SU-DHL-6 (cell line): Measurements from ENCODE around the gene NEGR1.

Experiments
- H2AFZ ChIP-seq: fragments of 200-600 bp; sonication (generic); 2 replicates; pipeline ENCODE4 v1.6.1; 2014; ENCODE audit warnings: low read depth, mild to moderate bottlenecking, moderate library complexity, mixed read lengths, antibody characterized with exemption, low read length; ENCODE audit not compliant: severe bottlenecking
- H3F3A ChIP-seq: fragments of 200-600 bp; shearing (Covaris generic); 2 replicates; pipeline ENCODE4 v1.6.0; 2016; ENCODE audit warnings: antibody characterized with exemption, mild to moderate bottlenecking; ENCODE audit not compliant: insufficient read depth
- H3K27ac ChIP-seq: fragments of 200-600 bp; sonication (generic); 2 replicates; pipeline ENCODE4 v1.5.1; 2016; ENCODE audit warnings: low read depth, mild to moderate bottlenecking, low read length, moderate library complexity, mixed read lengths
- H3K27me3 ChIP-seq: fragments of 200-600 bp; sonication (generic), shearing (Covaris generic); 2 replicates; pipeline ENCODE4 v1.6.0; 2014; ENCODE audit warnings: mild to moderate bottlenecking, low read length
- H3K36me3 ChIP-seq: fragments of 200-600 bp; sonication (generic); 2 replicates; pipeline ENCODE4 v1.6.1; 2014; ENCODE audit warnings: mild to moderate bottlenecking, low read length, mixed read lengths
- H3K4me2 ChIP-seq: fragments of 300-600, 200-600 bp; shearing (Covaris generic), sonication (generic); 2 replicates; pipeline ENCODE4 v1.6.0; 2014; ENCODE audit warnings: low read length, low read depth, mild to moderate bottlenecking; ENCODE audit not compliant: poor library complexity, severe bottlenecking
- H3K4me3 ChIP-seq: fragments of 200-600 bp; sonication (generic); 2 replicates; pipeline ENCODE4 v1.5.1; 2014; ENCODE audit warnings: antibody characterized with exemption, low read length, mild to moderate bottlenecking, mixed read lengths; ENCODE audit not compliant: insufficient read depth, poor library complexity, severe bottlenecking
- H3K79me2 ChIP-seq: fragments of 200-600 bp; sonication (generic); 2 replicates; pipeline ENCODE4 v1.6.1; 2014; ENCODE audit warnings: mild to moderate bottlenecking, low read length, moderate library complexity; ENCODE audit not compliant: insufficient read depth
- H3K9ac ChIP-seq: fragments of 200-600 bp; sonication (generic); 2 replicates; pipeline ENCODE4 v1.7.0; 2014; ENCODE audit warnings: mild to moderate bottlenecking, low read length
- H3K9me2 ChIP-seq: fragments of 200-600 bp; sonication (generic); replicated peaks from 2 replicates; pipeline ENCODE4 v1.6.1; 2014; ENCODE audit warnings: low read length; ENCODE audit not compliant: insufficient read depth
- H3K9me3 ChIP-seq: fragments of 200-600 bp; sonication (generic); 2 replicates; pipeline ENCODE4 v1.6.1; 2014; ENCODE audit warnings: low read length, mixed read lengths; ENCODE audit not compliant: insufficient read depth
- H4K20me1 ChIP-seq: fragments of 200-600 bp; sonication (generic); 2 replicates; pipeline ENCODE4 v1.6.1; 2014; ENCODE audit warnings: low read depth, mild to moderate bottlenecking, antibody characterized with exemption, low read length, moderate library complexity, mixed read lengths
- CTCF ChIP-seq: fragments of 200-600 bp; sonication (generic); IDR thresholded peaks from one replicate; pipeline ENCODE4 v1.5.1; 2017; ENCODE audit warnings: antibody characterized with exemption, mild to moderate bottlenecking, low read length, moderate library complexity; ENCODE audit not compliant: insufficient read depth, poor library complexity, severe bottlenecking
- EZH2phosphoT487 ChIP-seq: fragments of 200-600 bp; sonication (generic), shearing (Covaris generic); conservative IDR thresholded peaks from 2 replicates; pipeline ENCODE4 v1.6.1; 2018; ENCODE audit warnings: mild to moderate bottlenecking, antibody characterized with exemption, low read length, moderate library complexity, mixed read lengths

NEGR1 gene

GRCh38 chr1:72182859-72183258 lies 99.5 kb downstream of the NEGR1 start:
- TF ChIP-seq EZH2phosphoT487 (no peak), CTCF (no peak)
- Histone ChIP-seq H3K4me2 (no peak overlapping the region), H3K9ac (no peak overlapping the region), H3K27me3 (no peaks in the 10 kb centered on the region), H3K27ac (no peak overlapping the region), H3K36me3 (no peaks in the 10 kb centered on the region), H3K9me3 (no peaks in the 10 kb centered on the region), H4K20me1 (no peaks in the 10 kb centered on the region), H2AFZ (no peak overlapping the region), H3F3A (no peaks in the 10 kb centered on the region), H3K79me2 (no peaks in the 10 kb centered on the region), H3K4me3 (no peak overlapping the region), H3K9me2 (no peaks in the 10 kb centered on the region)

DNA sequence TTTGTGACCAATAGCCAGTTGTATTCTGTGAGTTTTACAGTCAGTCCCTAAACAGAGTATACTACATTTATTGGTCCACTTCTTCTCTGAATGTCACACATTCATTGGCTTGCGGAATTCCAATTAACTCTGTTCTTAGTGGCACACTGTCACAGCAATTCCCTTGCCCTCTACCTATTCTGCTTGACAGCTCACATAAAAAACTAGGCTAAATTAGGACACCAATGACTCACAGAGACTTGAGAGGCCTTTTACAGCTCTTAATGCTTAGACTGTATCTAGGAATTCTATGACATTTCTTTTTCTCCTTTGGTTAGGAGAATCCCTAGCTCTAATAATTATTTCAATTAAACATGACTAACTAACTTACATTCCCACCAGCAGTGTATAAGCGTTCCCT lies 104.1 kb downstream of the NEGR1 start:
- Histone ChIP-seq H3K9ac (no peak overlapping the region), H3F3A (no peaks in the 10 kb centered on the region), H3K4me3 (no peak overlapping the region), H4K20me1 (no peaks in the 10 kb centered on the region), H3K9me3 (no peaks in the 10 kb centered on the region), H3K27me3 (no peaks in the 10 kb centered on the region), H3K9me2 (no peaks in the 10 kb centered on the region), H3K27ac (no peak overlapping the region), H3K36me3 (no peaks in the 10 kb centered on the region), H2AFZ (no peak overlapping the region), H3K79me2 (no peaks in the 10 kb centered on the region), H3K4me2 (no peak overlapping the region)
- TF ChIP-seq CTCF (no peak), EZH2phosphoT487 (no peak)

DNA sequence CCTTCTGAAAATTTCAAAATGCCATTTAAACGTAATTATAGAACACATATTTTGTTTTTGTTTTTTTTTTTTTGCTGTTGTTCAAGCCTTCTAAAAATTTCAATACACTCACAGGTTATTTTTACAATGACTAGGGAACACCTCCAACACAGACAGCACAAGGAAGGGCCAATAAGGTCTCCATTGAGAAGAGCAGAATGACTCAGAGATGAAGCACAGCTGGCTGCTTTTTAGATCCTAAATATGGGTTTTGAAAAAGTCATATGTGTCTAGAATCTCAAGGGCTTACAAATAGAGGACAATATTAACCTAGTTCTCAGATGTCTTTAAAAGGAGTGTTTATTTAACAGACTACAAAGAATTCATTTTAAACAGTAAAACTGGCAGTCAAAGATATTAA lies 104.6 kb downstream of the NEGR1 start:
- no peaks in the 10 kb centered on the region for H3K27me3 ChIP-seq
- H3K4me2 ChIP-seq = no peak overlapping the region
- no peak overlapping the region for H3K27ac ChIP-seq
- H2AFZ ChIP-seq = no peak overlapping the region
- H3F3A ChIP-seq = no peaks in the 10 kb centered on the region
- H3K9ac ChIP-seq = no peak overlapping the region
- no peaks in the 10 kb centered on the region for H3K9me3 ChIP-seq
- no peaks in the 10 kb centered on the region for H3K79me2 ChIP-seq
- no peaks in the 10 kb centered on the region for H4K20me1 ChIP-seq
- no peak overlapping the region for H3K4me3 ChIP-seq
- H3K36me3 ChIP-seq = no peaks in the 10 kb centered on the region
- H3K9me2 ChIP-seq = no peaks in the 10 kb centered on the region
- TF ChIP-seq CTCF (no peak), EZH2phosphoT487 (no peak)

GRCh38 chr1:72170246-72170645 lies 112.1 kb downstream of the NEGR1 start:
- H3K9me2 ChIP-seq = no peaks in the 10 kb centered on the region
- H3K9ac ChIP-seq = no peak overlapping the region
- no peaks in the 10 kb centered on the region for H4K20me1 ChIP-seq
- H3K27ac ChIP-seq = no peak overlapping the region
- H3K9me3 ChIP-seq = no peaks in the 10 kb centered on the region
- H2AFZ ChIP-seq = no peak overlapping the region
- no peaks in the 10 kb centered on the region for H3K79me2 ChIP-seq
- TF ChIP-seq EZH2phosphoT487 (no peak), CTCF (no peak)
- no peaks in the 10 kb centered on the region for H3F3A ChIP-seq
- H3K27me3 ChIP-seq = no peaks in the 10 kb centered on the region
- H3K4me3 ChIP-seq = no peak overlapping the region
- H3K36me3 ChIP-seq = no peaks in the 10 kb centered on the region
- H3K4me2 ChIP-seq = no peak overlapping the region
